ENCODE data around the gene CEACAM19. TPM values are rescaled to one million over a fixed set of nuclear protein-coding genes. Genes with fewer than 3 reads are reported as not detected.

The CEACAM19 gene
- total and polyA plus RNA-seq, 2 of the 13 experiments (the other 11 are each of a cell fraction or from before 2014, with no cell fraction given) = 1.3 to 4.0 TPM

GRCh38 chr19:44643605-44644401, 27.5 kb upstream of the CEACAM19 start, which contains the start of gene PVR (continued):
- TF ChIP-seq ZNF609 (CRISPR knock-in tag; IDR thresholded peaks at IDR 0.05; ENCODE audit: borderline replicate concordance) (no peak), ZNF101 (CRISPR knock-in tag; IDR thresholded peaks at IDR 0.05; ENCODE audit: borderline replicate concordance, low read depth) (peak; percentile 61; the same call in 1 of the 2 replicates), ZNF205 (CRISPR knock-in tag; IDR thresholded peaks at IDR 0.05) (peak; percentile 55; the same call in 1 of the 2 replicates), GRHL1 (CRISPR knock-in tag; conservative IDR thresholded peaks at IDR 0.05) (no peak), ZNF431 (CRISPR knock-in tag; IDR thresholded peaks at IDR 0.05; ENCODE audit: borderline replicate concordance, low read depth) (no peak), ZNF512 (CRISPR knock-in tag; IDR thresholded peaks at IDR 0.05) (no peak), ARNT (IDR thresholded peaks at IDR 0.05) (no peak), STAG1 (CRISPR knock-in tag; IDR thresholded peaks at IDR 0.05) (no peak), CSRNP2 (CRISPR knock-in tag; conservative IDR thresholded peaks at IDR 0.05; ENCODE audit: low read depth) (no peak), ZNF747 (CRISPR knock-in tag; IDR thresholded peaks at IDR 0.05; ENCODE audit: borderline replicate concordance) (no peak), GATAD2A (CRISPR knock-in tag; IDR thresholded peaks at IDR 0.05) (no peak), ZNF550 (CRISPR knock-in tag; IDR thresholded peaks at IDR 0.05; ENCODE audit: borderline replicate concordance) (no peak), HMGXB4 (CRISPR knock-in tag; IDR thresholded peaks at IDR 0.05; ENCODE audit: borderline replicate concordance in 1 of 2, low read depth in 1 of 2) (peak in 1 of 2 experiments; percentile 86; a peak in 2 of 4 replicates), ZNF549 (CRISPR knock-in tag; IDR thresholded peaks at IDR 0.05) (no peak), MBNL3 (CRISPR knock-in tag; conservative IDR thresholded peaks at IDR 0.05) (no peak), ZNF430 (CRISPR knock-in tag; IDR thresholded peaks at IDR 0.05) (0 out of 2 replicates have a peak, but pooled peaks have one; percentile 47)
